ENCODE results near the gene HCLS1.
"Not testable (repeated sequence)": the region's sequence is repeated elsewhere in the genome, so short reads cannot be mapped to it uniquely, and the experiment has no call there.

HCLS1 gene

GRCh38 chr3:121595765-121596406 lies 64.8 kb downstream of the HCLS1 start:
- DNase-seq (ENCODE audit: low read depth) = no peak

DNA sequence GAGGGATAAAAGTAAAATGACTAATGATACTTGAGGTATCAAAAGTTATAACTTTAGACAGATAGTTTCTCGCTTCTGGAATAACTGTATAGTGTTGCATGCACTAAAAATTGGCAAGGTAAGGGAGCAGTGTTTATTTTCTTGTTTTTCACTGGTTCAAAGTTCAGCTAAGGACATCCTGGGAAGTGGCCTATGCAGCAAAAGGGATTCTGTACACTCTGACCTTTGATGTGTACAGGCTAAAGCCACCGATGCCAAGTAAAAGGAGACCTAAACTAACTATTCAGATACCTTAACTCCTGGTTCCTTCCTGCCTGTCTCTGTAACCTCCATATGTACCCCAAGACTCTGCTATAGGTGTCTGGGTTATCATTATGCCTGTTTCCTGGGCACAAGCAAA lies 65.9 kb downstream of the HCLS1 start:
- no peak for DNase-seq (ENCODE audit: low read depth)

- DNase-seq (ENCODE audit: low read depth) = not testable (repeated sequence)
Measured at GRCh38 chr3:121593806-121594205, 66.9 kb downstream of the HCLS1 start.

GRCh38 chr3:121592856-121593702 lies 67.6 kb downstream of the HCLS1 start, which contains the start of gene FBXO40:
Gene FBXO40 (plus strand): TSS chr3:121593379. CDS start chr3:121620576, 27,197 bp downstream.
- no peak for DNase-seq (ENCODE audit: low read depth)

DNA sequence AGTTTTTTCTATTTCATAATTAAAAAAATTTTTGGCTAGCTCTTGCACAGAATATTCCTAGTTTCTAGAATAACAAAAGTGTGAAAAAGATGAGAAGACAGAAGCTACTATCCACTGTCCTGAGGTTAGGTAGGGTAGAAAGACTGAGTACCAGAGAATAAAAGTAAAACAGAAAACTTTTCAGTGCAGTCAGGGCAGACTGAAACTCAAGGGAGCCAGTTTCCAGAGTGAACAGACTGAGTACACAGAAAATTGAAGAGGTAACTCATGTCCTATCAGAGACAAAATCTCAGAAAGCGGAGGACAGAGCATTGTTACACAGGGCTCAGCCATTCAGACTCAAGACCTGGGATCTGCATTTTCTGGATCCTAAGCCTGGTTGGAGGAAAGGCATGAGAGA lies 76.3 kb downstream of the HCLS1 start:
- no peak for DNase-seq (ENCODE audit: low read depth)

DNA sequence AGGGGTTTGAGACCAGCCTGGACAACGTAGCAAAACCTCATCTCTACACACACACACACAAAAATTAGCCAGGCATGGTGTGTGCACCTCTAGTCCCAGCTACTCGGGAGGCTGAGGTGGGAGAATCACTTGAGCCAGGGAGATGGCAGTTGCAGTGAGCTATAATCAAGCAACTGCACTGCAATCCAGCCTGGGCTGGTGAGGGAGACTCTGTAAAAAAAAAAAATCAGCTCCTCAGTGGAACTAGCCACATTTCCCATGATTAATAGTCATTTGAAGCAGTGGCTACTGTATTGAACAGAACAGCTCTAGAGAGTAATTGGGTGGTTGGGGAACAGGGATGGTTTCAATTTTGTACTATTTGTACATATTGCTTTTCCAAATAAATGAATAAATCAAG lies 79.0 kb downstream of the HCLS1 start:
- no peak for DNase-seq (ENCODE audit: low read depth)
